Glomerular endothelial cell (primary cell): Measurements from ENCODE around the gene RNASE12. TPM values are rescaled to one million over a fixed set of nuclear protein-coding genes. Genes with fewer than 3 reads are reported as not detected.
A peak's percentile ranks its signal among the peaks of the same experiment; 100 is the strongest.
"Not testable (repeated sequence)": the region's sequence is repeated elsewhere in the genome, so short reads cannot be mapped to it uniquely, and the experiment has no call there.

Experiments used
- DNase-seq: peaks from one replicate; pipeline ENCODE4 v3.0.0-alpha.2; 2011; ENCODE audit warnings: low read depth, low spot score; ENCODE audit errors: extremely low read depth
- total RNA-seq: library from RNA; depleted of rRNA; stranded (reverse); fragments of >200 nt; gene quantifications from 2 replicates; pipeline ENCODE4 v1.2.3, GENCODE V29; 2015

RNASE12 gene
- total RNA-seq, 1 donor from 2014 or later, result not detected

DNA sequence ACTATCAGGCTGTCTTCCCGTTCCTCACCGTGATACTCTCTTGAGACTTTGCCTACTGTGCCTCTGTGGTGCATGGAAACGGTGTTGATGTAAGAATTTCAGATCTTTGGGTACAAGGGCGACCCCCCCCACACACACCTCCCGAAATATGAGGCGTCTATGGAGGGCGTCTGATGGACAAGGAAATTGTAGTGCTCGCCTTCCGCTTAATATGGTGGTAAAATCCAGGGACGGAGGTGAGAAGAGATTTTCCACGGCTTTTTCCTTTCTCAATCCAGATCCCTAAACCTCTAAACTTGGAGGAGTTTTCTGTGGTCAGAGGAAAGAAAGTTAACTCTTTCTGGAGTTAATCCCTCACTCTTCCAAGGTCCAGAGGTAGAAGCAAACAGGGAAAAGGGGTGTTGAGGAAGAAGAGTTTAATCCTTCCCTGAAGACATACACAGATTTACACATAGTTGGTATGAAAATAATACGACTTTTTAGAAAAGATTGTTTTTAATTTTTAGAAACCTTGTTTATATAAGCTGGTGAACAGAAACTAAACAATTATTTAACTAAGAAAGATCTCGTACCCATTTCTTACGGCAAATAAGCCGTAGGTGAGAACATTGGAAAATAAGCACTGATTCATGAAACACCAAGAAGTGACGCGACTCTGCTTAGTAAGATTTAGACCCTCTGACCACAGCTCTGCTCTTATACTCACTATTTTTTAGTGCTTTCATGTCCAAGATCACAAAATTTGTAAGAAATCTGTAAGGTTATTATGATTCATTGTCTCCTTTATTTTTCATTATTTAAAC lies 23.1 kb upstream of the RNASE12 start:
- DNase-seq, result no peak

DNA sequence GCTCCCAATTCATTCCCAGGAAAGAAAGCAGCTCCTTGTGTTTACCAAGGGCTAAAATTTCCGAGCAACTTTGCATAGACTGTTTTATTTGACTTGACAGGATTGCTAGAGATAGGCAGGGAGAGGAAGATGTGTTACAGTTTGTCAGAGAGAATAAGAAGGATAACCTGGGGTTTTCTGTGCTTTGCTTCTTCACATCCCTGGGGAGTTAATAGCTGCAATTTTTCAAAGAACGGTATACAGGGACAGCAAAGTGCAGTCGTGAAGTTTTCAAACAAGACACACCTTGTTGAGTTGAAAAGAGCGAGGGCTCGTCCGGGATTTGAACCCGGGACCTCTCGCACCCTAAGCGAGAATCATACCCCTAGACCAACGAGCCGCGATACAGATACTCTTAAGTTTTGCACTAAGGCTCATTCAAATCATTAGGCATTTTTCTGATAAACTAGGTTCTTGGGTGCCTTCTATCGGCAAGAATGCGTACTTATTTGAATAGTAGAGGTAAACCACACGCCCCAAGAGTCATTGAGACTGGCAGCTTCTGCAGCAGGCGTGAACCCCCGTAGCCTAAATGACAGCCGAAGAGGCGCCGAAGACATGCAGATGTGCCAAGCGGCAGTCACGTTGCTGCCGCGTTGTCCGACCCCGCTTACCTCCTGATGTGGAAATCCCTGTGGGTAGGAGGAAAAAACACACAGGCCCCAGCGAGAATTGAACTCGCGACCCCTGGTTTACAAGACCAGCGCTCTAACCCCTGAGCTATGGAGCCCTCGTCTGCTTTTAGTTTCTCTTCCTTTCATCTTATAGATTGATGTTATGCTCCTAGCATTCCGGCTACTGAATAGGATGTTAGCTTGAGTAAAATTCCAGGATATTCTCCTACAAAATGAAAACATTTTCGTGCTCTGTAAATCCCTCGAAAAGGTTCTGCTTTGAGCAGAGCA lies 22.2 kb upstream of the RNASE12 start:
- peak; percentile 98 for DNase-seq

GRCh38 chr14:20612403-20612802 lies 21.2 kb upstream of the RNASE12 start:
- no peak for DNase-seq

GRCh38 chr14:20611277-20611676 lies 20.1 kb upstream of the RNASE12 start:
- no peak for DNase-seq

GRCh38 chr14:20610002-20610765 lies 19.0 kb upstream of the RNASE12 start:
- no peak for DNase-seq

GRCh38 chr14:20609215-20610001 lies 18.2 kb upstream of the RNASE12 start:
- no peak for DNase-seq

DNA sequence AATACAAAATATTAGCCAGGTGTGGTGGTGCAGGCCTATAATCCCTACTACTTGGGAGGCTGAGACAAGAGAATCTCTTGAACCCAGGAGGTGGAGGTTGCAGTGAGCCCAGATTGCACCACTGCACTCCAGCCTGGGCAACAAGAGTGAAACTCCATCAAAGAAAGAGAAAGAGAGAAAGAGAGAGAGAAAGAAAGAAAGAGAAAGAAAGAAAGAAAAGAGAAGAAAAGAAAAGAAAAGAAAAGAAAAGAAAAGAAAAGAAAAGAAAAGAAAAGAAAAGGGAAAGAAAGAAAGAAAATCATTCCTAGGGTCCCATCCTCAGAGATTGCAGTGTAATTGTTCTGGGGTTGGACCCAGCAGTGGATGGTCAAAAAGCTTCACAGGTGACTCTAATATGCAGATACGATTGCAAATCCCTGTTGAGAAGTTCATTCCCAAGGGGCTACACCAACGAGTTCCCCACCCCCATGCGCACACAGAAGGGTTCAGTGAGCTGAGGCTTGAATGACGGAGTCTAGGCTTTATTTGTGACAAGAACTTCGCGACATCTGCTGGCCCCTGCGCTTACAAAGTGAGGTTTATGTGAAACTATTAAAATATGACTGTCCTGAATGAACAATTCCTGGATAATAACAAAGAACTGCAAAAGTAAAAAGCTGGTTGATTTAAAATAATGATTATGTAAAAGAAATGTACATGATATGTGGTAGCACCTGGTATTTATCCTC lies 17.4 kb upstream of the RNASE12 start:
- DNase-seq, result no peak

DNA sequence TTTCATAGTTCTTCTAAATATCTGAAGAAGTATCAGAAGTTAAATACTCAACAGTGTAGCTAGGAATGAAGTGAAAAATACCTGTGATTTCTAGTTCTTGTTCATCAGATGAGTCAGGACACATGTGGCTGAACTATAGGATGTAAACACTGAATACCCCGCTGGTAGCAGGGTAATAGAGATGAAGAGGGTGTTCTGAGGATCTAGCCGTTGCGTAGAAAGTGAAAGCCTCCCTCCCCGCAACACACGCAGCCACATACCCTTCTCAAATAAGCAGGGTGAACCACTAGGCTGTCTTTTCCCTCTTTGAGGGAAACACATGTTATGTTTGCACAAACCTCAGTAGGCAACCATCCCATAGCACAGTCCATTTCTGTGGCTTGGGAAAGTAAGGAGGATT lies 16.4 kb upstream of the RNASE12 start:
- no peak for DNase-seq

DNA sequence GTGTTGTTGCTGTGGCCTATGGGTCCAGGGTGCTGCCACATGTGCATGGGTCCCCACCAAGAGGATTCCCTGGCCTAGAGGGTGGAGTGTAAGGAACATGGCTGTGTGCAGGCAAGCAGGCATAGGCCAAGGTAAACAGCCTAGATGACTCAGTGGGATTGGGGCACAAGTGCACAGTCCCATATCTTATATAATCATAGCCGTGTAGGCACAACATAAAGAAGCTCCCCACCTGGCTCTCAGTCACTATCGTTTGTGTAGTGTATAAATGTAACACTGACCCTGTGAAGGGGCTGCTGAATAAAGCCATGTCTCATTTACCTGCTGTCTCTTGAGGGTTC lies 15.7 kb upstream of the RNASE12 start:
- no peak for DNase-seq

- no peak for DNase-seq
Measured at GRCh38 chr14:20606190-20606901, 15.2 kb upstream of the RNASE12 start.

- DNase-seq, result no peak
Measured at GRCh38 chr14:20603813-20604690, 12.9 kb upstream of the RNASE12 start.

DNA sequence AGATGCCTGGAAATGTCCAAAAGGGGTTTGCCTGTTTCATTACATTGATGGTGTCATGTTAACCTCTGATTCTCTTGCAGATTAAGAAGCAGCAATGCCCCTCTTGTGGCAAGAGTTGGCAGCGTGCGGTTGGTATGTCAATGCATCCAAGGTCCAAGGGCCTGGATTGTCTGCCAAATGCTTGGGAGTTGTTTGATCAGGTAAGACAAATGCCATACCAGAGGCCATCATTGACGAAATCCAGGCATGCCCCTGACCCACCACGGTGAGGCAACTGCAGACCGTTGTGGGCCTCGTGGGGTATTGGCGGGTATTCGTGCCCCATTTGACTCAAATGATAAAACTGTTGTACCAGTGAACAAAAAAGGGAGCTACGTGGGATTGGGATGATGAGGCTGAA lies 11.4 kb upstream of the RNASE12 start:
- no peak for DNase-seq

DNA sequence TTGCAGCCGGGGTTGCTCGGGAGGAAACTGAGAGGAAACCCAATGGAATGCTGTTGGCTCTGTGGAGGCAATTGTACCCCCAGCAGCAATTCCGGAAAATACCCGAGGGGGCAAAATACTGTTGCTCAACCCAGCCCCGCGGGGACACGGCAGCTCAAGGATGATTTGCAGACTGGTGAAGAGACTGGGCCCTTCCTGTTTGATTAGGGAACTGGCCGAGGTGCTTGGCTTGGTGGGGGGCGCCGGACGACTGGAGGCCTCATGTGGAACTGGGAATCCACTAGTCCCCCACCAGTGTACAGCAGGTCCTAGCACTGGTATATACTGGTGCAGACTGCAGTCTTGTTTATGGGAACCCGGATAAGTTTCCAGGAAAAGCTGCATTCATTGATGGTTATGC lies 10.3 kb upstream of the RNASE12 start:
- no peak for DNase-seq

- DNase-seq, result no peak
Measured at GRCh38 chr14:20597108-20597507, 5.9 kb upstream of the RNASE12 start.

- DNase-seq, result not testable (repeated sequence)
Measured at GRCh38 chr14:20595726-20596125, 4.5 kb upstream of the RNASE12 start.

GRCh38 chr14:20592574-20592973 lies 1.4 kb upstream of the RNASE12 start:
- no peak for DNase-seq

DNA sequence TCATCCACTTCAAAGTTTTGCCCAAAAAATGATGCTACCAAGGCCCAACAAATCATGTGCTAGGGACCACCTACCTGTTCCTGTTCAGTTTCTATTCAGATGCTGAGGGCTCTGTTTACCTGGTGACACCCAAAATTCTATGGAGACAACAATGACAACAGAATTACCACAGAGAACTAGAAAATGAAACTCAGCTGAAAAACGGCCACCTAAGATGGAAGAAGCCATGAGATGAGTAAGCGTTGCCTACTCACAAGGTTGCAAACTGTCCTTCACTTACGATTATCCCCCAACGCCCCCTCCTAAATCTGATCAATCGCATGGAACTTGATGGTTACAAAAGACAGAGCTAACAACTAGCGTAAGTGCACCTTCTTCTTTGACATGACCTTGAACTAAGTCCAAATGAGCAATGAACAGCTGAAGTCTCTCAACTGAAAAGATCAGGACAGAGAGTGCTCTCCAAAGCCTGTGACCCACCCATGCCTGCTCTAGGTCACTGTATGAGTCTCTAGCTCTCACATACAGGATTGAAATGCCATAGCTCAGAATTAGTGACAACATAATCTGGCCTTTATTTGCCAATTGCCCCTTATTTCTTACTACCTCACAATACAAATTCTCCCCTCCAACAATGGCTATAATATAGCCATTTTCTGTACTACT lies 3.6 kb downstream of the RNASE12 start, which contains the start of gene RNASE11:
TSS of gene RNASE11 (minus strand) at position 513 of the 666 bp plus-strand sequence.
- no peak for DNase-seq
